Nephron progenitor cell (in vitro differentiated cells): Measurements from ENCODE around the gene C6orf163.

ENCODE experiments used
- DNase-seq: peaks from one replicate; pipeline ENCODE4 v3.0.0; 2021
- H3K27ac Mint-ChIP-seq: 2 replicates; pipeline ENCODE4 v1.8.0; 2021; ENCODE audit warnings: mild to moderate bottlenecking, moderate library complexity, mixed read lengths
- H3K27me3 Mint-ChIP-seq: 2 replicates; pipeline ENCODE4 v1.8.0; 2021; ENCODE audit warnings: mild to moderate bottlenecking, low read depth, mixed read lengths; ENCODE audit not compliant: poor library complexity
- H3K36me3 Mint-ChIP-seq: 2 replicates; pipeline ENCODE4 v1.8.0; 2021; ENCODE audit warnings: low read depth, mixed read lengths
- H3K4me1 Mint-ChIP-seq: 2 replicates; pipeline ENCODE4 v1.8.0; 2021; ENCODE audit warnings: mixed read lengths
- H3K4me3 Mint-ChIP-seq: 2 replicates; pipeline ENCODE4 v1.8.0; 2021; ENCODE audit warnings: mild to moderate bottlenecking, moderate library complexity, mixed read lengths
- H3K9me3 Mint-ChIP-seq: 2 replicates; pipeline ENCODE4 v1.8.0; 2021; ENCODE audit warnings: mild to moderate bottlenecking, moderate library complexity, mixed read lengths
- CTCF ChIP-seq: fragments of 200-600 bp; sonication (generic); IDR thresholded peaks from 2 replicates; pipeline ENCODE4 v1.5.0; 2021; ENCODE audit warnings: antibody characterized with exemption

C6orf163 gene

GRCh38 chr6:87334683-87335082 lies 9.9 kb upstream of the C6orf163 start:
- Mint-ChIP-seq H3K9me3 (peaks cover under 1% of the 10 kb centered on the region), H3K4me3 (no peak overlapping the region), H3K27ac (no peak overlapping the region), H3K27me3 (no peaks in the 10 kb centered on the region), H3K4me1 (peaks cover 17% of the 10 kb centered on the region), H3K36me3 (peaks cover 18% of the 10 kb centered on the region)
- TF ChIP-seq CTCF: no peak
- no peak for DNase-seq

DNA sequence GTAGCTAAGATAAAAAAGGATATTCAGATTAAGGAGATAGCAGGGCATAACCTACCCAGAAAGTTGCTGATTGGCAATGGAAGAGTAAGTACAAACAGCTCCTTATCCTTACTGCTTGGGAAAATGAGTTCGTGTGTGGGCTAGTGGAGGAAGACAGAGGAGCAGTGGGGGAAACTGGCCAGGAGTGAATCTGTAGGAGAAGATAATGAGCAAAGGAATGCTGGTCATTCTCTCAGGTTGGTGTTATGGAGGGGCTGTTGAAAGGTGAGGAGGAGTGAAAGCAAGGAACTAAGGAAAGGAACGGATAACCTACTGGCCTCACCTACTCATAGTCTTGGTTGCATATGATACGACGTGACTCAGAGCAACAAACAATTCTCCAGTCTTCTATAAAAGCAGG lies 8.2 kb upstream of the C6orf163 start:
- Mint-ChIP-seq H3K9me3 (no peaks in the 10 kb centered on the region), H3K4me1 (peaks cover 26% of the 10 kb centered on the region), H3K36me3 (peaks cover 21% of the 10 kb centered on the region), H3K27me3 (no peaks in the 10 kb centered on the region), H3K4me3 (no peak overlapping the region), H3K27ac (no peak overlapping the region)
- no peak for TF ChIP-seq CTCF
- DNase-seq: no peak

DNA sequence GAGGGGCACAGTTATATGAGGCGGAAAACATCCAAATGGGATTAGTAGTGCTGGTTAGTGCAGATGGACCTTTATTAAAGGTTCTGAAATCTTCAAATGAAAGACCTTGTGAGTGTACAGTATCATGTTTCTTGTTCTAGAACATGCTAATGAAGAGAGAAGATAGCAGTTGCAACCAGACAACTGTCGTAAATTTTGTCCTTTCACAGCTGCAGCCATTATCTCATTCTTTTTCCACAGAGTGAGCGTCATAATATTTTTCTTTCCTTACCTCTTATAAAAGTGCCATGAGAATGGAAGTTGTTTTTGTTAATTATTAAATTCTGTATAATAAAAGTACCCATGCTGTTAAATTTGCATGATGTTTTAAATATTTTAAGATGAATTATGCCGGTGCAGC lies 4.4 kb upstream of the C6orf163 start:
- no peak for DNase-seq
- H3K4me1 Mint-ChIP-seq: peaks cover 49% of the 10 kb centered on the region
- H3K27me3 Mint-ChIP-seq: no peaks in the 10 kb centered on the region
- peaks cover 10% of the 10 kb centered on the region for H3K36me3 Mint-ChIP-seq
- H3K9me3 Mint-ChIP-seq: no peaks in the 10 kb centered on the region
- TF ChIP-seq CTCF: no peak
- no peak overlapping the region for H3K27ac Mint-ChIP-seq
- no peak overlapping the region for H3K4me3 Mint-ChIP-seq

GRCh38 chr6:87341158-87341557 lies 3.5 kb upstream of the C6orf163 start:
- no peak for TF ChIP-seq CTCF
- no peaks in the 10 kb centered on the region for H3K9me3 Mint-ChIP-seq
- H3K4me3 Mint-ChIP-seq: no peak overlapping the region
- no peak for DNase-seq
- H3K27ac Mint-ChIP-seq: no peak overlapping the region
- H3K27me3 Mint-ChIP-seq: no peaks in the 10 kb centered on the region
- peaks cover 47% of the 10 kb centered on the region for H3K4me1 Mint-ChIP-seq
- peaks cover 10% of the 10 kb centered on the region for H3K36me3 Mint-ChIP-seq

DNA sequence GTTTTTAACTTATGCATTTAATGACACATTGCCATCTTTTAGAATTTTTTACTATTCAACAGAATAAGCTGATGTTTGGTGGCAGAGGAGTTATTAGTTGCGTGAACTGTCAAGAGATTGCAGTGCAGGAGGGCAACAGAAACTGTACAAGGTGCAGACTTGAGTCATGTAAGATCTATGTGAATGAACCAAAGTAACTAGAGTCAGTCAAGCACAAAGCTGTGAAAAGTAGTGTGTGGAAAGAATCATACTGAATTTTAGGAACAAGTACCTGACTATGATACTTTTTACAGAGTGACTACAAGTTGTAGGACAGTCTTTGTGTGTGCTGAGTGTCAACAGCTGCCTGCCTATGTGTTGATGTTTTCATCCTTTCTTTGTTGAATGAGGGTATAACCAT lies 2.7 kb upstream of the C6orf163 start:
- no peak for TF ChIP-seq CTCF
- no peak for DNase-seq
- Mint-ChIP-seq H3K4me1 (peaks cover 43% of the 10 kb centered on the region), H3K27me3 (no peaks in the 10 kb centered on the region), H3K4me3 (no peak overlapping the region), H3K9me3 (no peaks in the 10 kb centered on the region), H3K27ac (peak overlapping the region; percentile 12), H3K36me3 (peaks cover 13% of the 10 kb centered on the region)

- no peak overlapping the region for H3K4me3 Mint-ChIP-seq
- no peaks in the 10 kb centered on the region for H3K27me3 Mint-ChIP-seq
- H3K9me3 Mint-ChIP-seq: no peaks in the 10 kb centered on the region
- H3K36me3 Mint-ChIP-seq: peaks cover 19% of the 10 kb centered on the region
- no peak for TF ChIP-seq CTCF
- no peak for DNase-seq
- peak overlapping the region; percentile 12 for H3K27ac Mint-ChIP-seq
- peaks cover 43% of the 10 kb centered on the region for H3K4me1 Mint-ChIP-seq
Observed at GRCh38 chr6:87342829-87343228, 1.8 kb upstream of the C6orf163 start.
